GM21367 (cell line): ENCODE data around the gene REEP6.
"Not testable (repeated sequence)": the region's sequence is repeated elsewhere in the genome, so short reads cannot be mapped to it uniquely, and the experiment has no call there.

ENCODE experiments used
- ATAC-seq: cut with Tn5 transposase; IDR thresholded peaks from one replicate; pipeline ENCODE4 v1.9.1; 2021; ENCODE audit not compliant: unreplicated experiment

Gene REEP6

DNA sequence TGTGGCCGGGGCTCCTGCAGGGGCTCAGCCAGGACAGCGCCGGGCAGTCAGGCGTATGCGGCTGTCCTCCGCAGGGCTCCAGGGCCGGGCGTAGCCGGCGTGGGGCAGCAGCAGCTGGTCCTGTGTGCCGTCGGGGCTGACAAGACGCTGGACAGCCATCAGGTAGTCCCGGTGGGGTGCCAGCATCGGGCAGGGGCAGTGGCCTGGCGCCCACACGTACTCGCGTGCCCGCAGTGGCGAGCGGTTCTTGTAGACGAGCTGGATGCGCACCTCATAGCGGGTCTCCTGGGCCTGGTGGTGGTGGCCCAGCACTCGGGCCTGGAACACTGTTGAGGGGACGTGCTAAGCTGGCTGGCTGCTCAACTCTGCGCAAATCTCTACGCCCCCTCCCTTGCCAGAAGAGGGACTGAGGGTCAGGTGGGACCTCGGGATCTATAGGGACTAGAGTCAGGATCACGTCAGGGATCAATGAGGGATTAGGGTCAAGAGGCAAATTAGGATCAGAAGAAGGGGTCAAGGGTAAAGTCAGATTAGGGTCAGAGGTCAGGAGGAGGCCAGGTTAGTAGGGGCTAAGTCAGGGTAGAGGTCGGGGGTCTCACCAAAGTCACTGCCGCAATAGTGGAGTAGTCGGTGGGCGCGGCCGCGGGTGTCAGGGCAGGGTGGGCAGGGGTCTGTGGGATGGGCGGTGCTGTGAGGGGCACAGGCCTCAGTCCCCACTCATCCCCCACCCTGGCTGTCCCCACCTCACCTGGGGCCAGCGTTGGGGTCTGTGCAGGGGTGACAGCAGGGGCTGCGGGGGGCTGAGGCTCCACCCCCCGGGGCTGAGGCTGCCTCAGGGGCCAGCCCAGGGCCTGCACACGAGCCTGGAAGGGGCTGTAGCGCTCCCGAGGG lies 15.3 kb downstream of the REEP6 start:
- no peak for ATAC-seq

DNA sequence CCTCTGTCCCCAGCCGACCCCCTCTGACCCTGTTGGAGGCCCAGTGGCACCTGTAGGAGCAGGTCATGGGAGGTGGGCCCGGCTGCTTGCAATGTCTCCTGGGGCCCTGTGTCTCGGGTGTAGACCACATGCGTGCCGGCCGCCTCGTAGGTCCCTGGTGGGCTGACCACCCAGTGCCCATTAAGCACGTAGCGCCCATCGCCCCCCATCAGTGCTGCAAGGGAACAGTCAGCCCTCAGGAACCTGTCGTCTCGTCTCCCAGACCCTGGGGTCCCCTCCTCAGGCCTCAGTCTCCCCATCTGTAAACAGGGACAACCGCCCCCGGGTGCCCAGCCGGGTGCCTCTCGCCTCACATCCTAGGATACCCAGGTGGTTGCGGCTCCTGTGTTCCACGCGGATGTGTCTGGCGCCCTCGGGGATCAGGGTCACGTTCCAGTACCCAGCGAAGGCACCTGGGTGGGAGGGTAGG lies 16.2 kb downstream of the REEP6 start:
- no peak for ATAC-seq

DNA sequence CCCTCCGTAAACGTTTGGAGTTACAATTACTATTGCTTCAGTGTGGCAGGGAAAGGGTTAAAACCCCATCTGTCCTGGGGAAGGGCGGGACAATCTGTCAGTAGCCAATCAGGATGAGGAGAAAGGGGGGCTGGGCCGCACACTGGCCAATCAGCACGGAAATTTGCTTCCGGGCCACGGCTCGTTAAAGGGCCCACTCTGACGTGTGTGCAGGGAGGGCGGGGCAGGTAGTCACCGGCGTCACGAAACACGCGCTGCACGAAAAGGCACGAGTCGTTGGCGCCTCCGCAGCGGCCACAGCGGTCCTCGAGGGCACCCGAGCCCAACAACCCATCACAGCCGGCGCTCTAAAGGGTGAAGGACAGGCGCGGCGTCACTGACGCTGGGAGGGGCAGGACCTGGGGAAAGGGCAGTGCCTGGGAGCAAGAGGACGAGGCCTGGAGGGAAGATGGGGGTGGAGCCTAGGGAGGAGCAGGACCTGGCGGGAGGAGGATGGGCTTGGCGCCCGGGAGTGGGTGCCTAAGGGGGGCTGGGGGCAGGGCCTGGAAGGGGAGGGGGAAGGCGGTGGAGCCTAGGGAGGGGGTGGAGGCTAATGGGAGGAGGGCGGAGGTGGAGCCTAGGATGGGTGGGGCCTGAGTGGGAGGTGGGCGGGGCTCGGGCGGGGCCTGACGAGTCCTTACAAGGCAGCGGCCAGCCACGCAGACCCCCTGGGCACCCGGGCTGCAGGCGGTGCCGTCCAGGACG lies 17.0 kb downstream of the REEP6 start:
- ATAC-seq: no peak

DNA sequence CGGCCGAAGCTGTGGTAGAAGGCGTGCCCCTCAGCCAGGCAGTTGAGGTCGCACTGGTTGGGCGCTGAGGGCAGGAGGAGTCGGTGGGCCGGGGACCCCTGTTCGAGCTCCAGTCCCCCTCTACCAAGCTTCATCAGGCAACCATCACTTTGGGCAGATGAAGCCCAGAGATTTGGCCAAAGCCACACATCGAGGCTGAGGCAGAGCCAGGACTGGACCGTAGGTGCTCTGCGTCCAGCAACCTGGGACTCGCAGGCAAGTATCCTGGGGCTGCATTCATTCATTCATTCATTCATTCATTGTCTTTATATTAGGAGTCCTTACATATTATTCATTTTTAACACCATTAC lies 17.5 kb downstream of the REEP6 start:
- ATAC-seq: no peak

DNA sequence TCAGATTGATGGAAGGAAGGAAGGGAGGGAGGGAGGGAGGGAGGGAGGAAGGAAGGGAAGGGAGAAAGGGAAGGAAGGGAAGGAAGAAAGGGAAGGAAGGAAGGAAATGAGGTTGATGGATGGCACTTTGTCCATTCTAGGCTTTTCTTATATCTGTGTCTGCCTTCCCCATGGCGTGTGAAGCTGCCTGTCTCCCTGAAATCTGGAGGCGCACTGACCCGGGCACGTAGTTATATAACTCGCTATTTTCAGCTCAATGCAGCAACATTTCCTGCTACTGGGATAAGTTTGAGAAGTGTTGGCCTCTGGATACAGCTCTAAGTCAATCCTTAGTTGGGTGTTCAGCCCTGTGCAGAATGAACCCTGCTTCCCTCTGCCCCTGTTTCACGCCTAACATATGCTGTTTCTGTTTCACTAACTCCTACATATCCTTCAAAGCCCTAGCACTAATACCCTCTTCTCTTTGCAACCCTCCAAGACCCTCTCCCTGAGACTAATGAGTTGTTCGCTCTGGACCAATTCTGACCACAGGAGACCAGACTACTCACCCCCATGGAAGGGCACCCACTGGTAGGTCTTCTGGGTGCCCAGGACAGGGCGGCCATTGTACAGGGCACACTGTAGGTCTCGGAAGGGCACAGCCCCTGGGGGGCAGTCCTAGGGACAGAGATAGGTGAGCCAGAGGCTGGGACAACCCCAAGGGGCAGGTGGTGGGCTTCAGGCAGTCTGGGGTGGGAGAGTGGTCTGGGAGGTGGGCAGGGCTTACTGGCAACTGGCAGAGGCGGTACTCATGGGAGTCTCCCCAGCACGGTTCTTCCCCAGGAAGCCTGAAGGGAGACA lies 18.8 kb downstream of the REEP6 start:
- no peak for ATAC-seq

DNA sequence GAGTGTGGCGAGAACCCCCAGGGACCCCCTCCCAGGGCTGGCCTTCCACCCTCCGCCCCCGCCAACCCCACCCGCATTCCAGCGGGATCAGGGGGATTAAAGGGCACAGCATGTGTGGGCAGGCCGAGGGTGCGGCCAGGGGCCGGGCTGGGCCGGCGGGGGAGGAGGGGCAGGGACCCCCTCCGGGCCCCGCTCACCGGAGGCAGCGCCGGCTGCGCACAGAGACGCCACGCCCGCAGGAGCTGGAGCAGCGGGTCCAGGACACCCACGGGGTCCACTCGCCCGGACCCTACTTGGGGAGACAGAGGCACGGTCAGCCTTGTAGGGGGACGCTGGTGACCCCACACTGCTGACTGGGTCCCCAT lies 19.4 kb downstream of the REEP6 start:
- ATAC-seq: no peak

DNA sequence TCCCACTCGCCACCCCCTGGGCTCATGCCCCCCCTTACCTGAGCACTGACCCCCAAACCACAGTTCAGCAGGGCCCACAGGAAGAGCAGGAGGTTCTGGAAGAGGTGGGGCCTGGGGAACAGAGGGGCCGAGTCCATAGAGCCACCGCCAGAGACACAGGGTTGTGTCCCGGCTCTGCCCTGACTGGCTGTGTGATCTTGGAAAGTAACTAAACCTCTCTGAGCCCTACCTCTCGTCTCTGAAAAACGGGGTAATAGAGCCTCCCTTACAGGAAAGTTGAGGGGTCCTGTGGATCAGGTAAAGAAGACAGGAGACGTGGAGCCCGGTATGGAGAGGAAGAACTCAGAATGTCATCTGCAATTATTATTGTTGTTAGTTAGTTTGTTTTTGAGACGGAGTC lies 19.8 kb downstream of the REEP6 start:
- no peak for ATAC-seq

DNA sequence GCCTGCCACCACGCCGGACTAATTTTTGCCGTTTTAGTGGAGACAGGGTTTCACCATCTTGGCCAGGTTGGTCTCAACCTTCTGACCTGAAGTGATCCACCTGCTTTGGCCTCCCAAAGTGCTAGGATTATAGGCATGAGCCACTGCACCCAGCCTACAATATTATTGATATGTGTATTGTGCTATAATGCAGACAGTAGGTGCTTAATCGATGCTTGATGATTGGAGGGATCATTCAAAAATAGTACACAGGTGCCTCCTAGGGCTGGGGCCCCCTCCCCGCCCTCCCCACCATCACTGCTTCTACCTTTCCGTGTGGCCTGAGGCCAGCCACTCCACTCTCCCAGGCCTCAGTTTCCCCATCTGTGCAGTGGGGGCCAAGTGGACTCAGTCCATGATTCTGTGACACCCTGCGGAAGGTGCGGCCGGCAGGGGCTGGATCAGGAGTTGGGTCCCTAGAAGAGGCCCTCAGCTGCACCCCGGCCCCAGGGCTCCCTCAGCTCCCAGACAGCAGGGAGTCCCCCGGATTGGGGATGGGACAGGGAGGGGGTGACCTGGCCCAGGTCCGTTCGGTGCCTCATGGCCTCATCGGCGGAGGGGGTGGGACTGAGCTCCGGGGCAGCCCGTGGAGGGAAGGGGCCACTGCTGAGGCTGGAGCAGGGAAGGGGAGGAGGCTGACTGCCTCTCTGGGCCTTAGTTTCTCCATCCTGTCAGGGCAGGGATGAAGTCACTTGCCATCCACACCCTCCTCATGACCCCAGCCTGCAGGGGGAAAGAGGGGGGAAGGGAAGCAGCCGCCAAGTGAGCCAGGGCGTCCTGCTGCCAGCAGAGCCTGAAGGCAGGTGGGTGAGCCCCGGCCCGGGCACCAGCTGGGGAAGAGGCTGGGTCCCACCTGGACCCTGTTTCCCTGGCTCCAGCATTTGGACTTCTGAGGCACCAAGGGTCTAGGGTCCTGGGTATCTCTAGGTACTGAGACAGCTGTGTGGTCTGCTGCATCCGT lies 20.6 kb downstream of the REEP6 start:
- ATAC-seq: no peak

DNA sequence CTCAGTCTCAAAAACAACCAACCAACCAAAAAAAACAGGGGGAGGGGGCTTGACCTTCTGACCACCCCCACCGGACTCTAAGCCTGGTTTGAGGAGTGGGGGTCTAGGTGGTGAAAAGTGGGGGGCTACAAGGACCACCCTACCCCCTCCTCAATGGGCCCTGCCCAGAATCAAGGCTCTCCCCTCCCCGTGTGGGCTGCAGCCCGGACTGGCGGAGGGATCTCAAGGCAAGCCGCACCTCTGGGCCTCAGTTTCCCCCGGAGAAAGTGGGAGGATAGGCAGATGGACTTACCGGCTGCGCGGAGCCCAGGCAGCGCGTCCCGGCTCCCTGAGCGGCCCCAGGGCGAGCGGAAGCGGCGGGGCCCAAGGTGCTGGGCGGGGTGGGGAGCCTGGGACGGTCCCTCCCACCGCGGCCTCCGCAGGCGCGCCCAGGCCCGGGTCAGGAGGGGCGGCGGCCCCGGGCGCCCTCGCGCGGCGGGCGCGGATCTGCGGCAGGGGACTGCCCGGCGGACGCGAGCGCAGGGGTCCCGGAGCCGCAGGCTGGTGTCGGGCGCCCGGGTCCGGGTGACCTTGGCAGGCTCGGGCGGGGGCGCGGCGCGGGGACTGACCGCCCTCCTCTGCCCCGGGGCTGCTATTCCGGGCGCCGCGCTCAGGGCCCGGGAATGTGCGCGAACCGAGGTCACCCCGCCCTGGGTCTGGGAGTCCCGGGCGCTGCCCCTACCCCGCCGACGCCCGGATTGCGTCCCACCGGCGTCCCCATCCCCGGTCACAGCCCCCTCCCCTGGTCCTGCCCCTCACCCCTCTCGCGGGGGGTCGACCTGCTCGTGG lies 21.9 kb downstream of the REEP6 start, which contains the start of gene ADAMTSL5:
ADAMTSL5 (minus strand) TSS at position 349 of the 828 bp plus-strand sequence. CDS start 2,076 bp downstream, outside the sequence.
- no peak for ATAC-seq

DNA sequence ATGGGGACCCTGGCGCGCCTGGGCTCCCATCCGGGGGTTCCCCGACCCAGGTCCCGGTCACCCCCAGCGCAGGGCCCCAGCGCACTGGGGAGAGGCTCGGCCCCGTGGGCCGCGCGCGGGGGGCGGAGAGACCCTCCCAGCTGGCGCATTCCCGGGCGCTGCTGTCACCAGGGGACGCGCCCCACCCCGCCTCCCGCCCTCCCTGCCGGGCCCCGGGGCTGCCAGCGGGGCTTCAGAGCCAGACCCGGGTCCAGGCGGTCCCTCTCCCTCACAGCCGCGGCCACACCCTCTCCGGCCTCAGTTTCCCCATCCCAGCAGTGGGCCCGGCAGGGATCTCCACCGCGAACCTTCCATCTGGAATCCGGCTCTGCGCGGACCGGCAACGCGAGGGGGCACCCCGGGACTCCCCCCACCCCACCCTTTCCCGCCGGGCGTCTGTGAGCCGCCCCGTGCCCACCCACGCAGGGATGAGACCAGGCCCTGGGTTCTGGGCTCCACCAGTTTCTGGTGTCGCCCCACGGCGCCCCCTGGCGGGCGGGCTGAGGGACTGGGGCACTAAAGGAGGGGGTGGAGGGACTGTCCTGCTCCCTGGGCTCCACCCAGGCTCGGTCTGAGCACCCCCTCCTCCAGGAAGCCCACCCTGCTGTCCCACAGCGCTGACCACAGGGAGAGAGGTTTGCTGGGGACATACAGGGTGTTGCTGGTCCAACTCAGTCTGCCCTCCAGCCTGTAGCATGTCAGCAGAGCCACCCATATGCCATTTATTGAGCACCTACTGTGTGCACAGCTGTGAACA lies 22.7 kb downstream of the REEP6 start:
- no peak for ATAC-seq

DNA sequence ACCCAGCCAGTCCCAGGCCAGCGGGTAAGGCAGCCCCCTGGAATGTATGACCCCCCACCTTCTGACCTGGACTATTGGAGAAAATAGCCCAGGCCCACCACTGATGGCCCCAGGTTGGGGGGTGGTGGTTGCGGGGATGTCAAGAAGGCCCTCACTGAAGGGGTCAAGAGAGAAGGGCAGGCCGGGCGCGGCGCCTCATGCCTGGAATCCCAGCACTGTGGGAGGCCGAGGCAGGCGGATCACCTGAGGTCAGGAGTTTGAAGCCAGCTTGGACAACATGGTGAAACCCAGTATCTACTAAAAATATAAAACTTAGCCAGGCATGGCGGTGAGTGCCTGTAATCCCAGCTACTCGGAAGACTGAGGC lies 23.3 kb downstream of the REEP6 start:
- ATAC-seq: no peak

DNA sequence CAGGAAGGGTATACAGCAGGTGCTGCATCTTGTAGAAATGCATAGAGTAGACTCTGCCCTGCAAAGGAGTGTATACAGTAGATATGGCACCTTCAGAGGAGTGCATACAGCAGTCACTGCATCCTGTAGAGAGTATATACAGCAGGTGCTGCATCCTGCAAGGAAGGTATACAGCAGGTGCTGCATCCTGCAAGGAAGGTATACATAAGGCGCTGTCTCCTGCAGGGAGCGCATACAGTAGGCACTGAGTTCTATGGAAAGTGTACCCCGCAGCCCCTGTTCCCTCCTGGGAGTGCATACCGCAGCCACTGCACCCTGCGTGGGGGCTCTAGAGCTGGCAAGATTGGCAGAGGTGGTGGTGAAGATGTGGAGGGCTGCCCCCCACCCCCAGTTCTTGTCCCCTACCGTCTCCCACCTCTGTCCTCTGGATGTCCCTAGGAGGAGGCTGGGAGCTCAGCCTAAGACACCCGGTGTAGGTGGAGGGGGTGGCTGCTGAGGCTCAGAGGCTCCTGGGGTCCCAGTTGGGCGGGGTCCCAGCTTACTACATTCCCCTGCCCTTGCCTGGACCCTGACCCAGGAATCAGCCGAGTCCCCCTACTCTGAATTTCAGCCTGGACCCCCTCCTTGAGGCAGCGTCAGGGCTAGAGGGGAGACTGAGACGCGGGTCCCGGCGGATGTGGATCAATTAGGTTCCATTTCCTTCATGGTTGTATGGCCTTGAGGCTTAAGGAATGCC lies 24.2 kb downstream of the REEP6 start:
- ATAC-seq: no peak

DNA sequence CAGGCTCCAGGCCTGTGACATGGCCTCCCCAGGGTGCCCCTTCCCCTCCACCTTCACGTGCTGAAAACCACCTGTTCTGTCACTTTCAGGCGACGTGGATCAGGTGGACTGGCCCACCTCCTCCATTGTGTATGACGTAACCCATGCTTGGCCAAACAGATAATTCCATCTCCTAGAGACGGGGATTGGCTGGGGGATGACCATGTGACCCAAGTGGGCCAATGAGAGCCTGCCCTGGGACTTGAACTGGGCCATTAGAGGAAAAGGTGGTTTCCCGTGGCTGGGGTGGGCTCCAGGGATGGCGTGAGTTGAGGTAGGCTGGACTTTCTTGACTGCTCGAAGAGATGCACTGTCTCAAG lies 25.4 kb downstream of the REEP6 start:
- ATAC-seq: no peak

DNA sequence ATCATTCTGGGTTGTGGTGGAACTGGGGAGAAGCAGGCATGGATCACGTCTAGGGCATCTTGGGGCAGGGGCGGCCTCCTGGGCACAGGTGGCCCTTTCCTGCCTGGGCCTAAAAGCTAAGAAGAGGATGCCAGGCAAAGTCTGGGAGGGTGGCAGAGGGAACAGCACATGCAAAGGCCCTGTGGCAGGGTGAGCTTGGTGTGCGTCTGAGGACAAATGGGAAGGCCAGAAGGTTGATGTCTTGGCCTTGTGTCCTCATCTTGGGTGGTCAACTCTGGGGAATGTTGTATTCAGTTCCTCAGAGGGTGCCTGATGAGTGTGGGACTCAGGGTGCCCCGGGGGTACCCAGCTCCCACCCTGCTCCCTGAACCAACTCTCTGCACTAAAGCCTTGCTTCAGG lies 27.5 kb downstream of the REEP6 start:
- ATAC-seq: no peak

DNA sequence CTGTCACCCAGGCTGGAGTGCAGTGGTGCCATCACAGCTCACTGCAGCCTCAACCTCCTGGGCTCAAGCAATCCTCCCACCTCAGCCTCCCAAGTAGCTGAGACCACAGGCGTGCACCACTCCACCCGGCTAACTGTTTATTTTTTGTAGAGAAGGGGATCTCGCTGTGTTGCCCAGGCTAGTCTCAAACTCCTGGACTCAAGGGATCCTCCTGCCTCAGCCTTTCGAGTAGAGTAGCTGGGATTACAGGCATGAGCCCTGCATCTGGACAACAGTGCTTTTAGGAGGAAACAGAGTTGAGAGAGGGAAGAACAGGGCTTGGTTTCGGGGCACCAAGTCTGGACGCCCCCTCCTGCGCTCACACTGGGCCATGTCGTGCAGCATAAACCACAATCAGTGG lies 28.8 kb downstream of the REEP6 start:
- not testable (repeated sequence) for ATAC-seq

DNA sequence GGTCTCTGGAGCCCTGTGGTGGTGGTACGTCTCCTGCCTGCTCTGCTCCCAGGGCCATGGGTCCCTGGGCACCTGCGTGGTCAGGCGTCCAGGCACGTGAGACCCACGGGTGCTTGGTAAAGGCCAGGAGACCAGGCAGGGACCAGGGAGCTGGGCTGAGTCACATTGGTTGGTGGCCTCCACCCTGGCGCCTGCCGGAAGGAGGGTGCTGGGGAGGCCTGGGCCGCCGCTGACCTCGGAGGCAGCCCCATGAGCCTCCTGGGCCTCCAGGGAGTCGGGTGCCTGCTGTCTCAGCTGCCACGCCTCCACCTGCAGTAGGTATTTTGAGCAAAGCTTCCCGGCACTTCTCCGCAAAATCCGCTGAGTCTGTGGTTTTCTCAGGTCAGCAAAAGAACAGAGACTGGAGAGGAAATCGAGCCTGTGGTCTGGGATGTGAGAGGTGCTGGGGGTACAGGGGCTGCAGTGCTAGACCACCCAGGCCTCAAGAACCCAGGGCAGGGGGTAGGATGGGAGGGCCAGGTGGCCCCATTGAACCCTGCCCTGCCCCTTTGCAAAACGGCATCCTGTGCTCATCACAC lies 29.3 kb downstream of the REEP6 start:
- ATAC-seq: no peak

DNA sequence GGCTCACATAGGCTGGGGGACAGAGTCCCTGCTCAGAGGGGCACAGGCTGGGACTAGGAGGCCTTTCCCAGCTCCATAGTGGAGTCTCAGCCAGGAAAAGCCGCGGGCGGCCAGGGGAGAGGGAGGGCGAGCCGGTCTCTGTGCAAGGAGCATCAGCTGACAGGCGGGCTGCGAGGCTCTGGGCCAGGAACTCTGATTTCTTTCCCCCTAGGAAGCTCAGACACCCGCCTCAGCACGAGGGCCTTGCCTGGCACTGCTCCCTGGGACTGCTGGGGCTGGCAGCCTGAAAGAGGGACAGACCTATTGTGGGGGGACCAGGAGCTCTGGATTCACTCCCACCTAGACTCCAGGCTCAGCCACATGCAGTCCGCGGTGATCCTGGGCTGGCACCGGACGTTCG lies 30.7 kb downstream of the REEP6 start:
- ATAC-seq: no peak

DNA sequence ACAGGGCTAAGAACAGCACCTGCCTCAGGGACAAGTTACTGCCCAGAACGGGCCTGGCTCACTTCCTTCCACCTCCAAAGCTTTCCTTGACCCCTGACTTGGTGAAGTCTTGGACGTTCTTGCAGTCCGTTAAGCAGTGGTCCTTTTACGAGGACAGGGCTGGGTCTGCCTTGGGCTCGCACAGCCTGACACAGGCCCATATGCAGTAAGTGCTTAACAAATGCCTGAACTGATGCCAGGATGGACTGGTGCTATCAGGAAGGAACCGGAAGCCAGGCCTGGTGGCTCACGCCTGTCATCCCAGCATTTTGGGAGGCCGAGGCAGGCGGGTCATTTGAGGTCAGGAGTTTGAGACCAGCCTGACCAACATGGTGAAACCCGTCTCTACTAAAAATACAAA lies 31.1 kb downstream of the REEP6 start:
- ATAC-seq: no peak
